ENCODE results near the gene NACA2.
"Not testable (repeated sequence)": the region's sequence is repeated elsewhere in the genome, so short reads cannot be mapped to it uniquely, and the experiment has no call there.

NACA2 gene

DNA sequence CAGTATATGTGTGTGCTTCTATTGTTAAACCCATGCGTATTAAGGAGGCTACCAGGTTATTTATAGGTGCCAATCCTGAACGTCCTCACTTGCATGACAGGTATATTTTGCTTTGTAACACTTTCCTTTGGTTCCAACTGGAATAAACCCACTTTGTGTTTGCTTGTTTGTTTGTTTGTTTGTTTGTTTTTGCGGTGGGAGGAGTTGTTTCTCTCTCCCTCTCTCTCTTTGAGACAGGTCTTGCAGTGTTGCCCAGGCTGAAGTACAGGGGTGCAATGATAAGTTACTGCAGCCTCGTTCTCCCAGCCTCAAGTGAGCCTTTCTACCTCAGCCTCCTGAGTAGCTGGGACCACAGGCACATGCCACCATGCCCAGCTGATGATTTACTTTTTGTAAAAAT lies 28.7 kb downstream of the NACA2 start:
- TF ChIP-seq, protein P1, sequence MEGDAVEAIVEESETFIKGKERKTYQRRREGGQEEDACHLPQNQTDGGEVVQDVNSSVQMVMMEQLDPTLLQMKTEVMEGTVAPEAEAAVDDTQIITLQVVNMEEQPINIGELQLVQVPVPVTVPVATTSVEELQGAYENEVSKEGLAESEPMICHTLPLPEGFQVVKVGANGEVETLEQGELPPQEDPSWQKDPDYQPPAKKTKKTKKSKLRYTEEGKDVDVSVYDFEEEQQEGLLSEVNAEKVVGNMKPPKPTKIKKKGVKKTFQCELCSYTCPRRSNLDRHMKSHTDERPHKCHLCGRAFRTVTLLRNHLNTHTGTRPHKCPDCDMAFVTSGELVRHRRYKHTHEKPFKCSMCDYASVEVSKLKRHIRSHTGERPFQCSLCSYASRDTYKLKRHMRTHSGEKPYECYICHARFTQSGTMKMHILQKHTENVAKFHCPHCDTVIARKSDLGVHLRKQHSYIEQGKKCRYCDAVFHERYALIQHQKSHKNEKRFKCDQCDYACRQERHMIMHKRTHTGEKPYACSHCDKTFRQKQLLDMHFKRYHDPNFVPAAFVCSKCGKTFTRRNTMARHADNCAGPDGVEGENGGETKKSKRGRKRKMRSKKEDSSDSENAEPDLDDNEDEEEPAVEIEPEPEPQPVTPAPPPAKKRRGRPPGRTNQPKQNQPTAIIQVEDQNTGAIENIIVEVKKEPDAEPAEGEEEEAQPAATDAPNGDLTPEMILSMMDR (IDR thresholded peaks at IDR 0.05; ENCODE audit: insufficient read depth, low read depth, low read length, missing control alignments) = no peak

DNA sequence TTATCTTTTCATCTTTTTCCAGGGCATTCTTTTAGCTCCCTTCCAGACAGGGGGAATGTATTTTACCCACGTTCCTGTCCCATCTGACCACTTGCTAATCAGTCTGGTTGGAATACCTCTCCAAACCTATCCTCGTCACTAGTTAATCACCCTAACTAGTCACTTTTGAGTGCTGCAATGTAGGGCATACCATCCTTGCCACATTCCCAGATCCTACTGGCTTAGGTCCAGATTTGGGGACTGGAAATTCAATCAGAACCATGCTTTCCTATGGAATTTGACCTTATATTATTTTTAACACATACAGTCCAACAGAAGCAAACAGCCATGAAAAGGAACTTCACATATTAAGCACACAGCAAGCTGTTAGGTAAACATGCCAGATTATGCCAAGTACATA lies 29.7 kb downstream of the NACA2 start:
- DNase-seq (ENCODE audit: low read depth) = no peak
- H3K4me3 ChIP-seq (ENCODE audit: low read length) = no peak overlapping the region
- TF ChIP-seq, protein P1 (IDR thresholded peaks at IDR 0.05; ENCODE audit: insufficient read depth, low read depth, low read length, missing control alignments) = no peak

More for the DNA sequence above, 28.7 kb downstream of the NACA2 start:
- DNase-seq (ENCODE audit: low read depth) = no peak
- H3K4me3 ChIP-seq (ENCODE audit: low read length) = no peak overlapping the region

DNA sequence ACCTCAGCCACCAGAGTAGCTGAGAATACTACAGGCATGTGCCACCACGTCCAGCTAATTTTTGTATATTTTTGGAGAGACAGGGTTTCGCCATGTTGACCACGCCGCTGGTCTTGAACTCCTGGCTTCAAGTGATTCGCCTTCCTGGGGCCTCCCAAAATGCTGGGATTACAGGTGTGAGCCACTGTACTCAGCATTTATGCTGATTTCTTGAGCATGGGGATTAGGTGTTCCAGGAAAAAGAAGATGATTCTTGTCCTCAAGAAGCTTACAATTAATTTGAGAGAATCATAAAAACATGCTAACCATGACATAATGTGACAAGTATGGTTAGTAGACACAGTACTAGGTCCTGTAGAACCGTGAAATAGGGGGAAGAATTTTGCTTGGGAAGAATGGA lies 30.9 kb downstream of the NACA2 start:
- TF ChIP-seq, protein P1 (IDR thresholded peaks at IDR 0.05; ENCODE audit: insufficient read depth, low read depth, low read length, missing control alignments) = no peak
- no peak for DNase-seq (ENCODE audit: low read depth)
- no peak overlapping the region for H3K4me3 ChIP-seq (ENCODE audit: low read length)

DNA sequence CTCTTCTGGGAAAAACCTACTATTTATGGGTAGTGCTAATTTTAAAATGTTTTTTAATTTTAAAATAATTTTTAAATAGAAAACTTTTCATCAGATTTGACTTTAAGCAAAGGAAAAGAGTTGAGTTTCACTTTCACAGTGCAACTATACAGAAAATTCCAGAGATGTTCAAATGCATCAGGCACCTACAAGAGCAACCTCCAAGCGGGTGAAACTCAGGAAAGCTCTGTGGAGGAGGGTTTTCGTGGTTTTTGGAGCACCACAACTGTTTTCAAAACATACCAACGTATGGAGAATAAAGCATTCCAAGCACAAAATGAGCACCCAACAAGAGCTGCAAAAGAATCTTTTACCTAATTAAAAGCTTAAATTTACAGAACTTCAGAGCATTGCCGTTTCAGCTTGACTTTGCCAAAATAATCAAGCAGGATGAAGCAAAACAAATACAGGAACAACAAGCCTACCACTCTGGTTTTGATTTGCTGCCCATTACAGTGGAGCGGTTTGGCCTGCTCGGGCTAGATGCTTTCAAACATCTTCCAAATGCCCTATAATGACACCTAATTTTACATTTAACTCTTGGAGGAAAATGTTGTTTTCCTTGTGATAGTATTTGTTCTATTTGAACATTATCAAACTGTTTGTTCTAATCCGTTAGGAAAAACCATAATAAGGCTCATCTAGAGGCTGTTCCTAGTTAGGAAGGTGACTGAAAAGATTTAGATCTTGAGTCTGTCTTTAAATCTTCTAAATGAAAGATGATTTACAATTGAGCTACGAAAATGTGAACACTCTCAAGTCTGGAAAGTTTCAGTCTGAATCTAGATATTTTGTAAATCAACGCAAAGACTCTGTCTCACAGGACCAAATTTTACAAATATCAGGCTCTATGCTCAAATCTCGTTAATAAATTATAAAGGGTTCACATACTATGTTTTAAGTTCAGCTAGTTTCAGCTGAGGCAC lies 34.5 kb downstream of the NACA2 start:
- H3K4me3 ChIP-seq (ENCODE audit: low read length) = no peak overlapping the region
- no peak for DNase-seq (ENCODE audit: low read depth)
- TF ChIP-seq, protein P1 (IDR thresholded peaks at IDR 0.05; ENCODE audit: insufficient read depth, low read depth, low read length, missing control alignments) = no peak

DNA sequence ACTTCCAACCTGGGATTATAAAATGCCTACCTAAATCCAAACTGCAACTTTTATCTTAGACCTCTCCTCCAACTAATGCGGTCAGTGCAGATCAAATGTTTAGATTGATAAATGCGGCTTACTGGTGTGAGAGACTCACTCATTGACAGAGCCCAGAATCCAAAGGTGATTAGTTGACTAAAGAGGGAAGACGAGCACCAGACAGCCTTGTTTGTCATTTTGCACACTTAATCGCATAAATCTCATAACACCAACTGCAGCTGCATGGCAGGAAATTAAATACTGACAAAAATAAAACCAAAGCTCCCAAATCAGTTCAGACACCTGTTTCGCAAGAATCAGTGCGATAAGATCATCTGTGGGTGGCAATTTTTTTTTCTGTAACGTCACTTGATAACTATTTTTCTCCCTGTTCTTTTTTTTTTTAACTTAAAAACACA lies 35.9 kb downstream of the NACA2 start:
- TF ChIP-seq, protein P1 (IDR thresholded peaks at IDR 0.05; ENCODE audit: insufficient read depth, low read depth, low read length, missing control alignments) = no peak
- DNase-seq (ENCODE audit: low read depth) = no peak
- no peak overlapping the region for H3K4me3 ChIP-seq (ENCODE audit: low read length)

DNA sequence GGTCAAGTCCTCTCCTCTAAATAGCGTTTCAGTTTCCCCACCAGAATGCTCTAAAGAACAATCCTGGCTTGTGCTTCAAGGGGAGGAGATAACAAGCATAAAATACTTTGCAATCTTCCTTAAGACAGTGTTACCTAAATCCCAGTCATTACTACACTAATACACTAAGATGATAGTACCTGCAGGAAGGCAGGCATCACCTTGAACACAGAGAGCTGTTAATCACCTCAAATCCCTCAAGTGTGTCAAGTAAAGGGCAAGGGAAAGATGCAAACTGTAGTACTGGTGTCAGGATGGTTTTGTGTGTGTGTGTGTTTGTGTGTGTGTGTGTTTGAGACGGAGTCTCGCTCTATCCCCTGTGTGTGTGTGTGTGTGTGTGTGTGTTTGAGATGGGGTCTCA lies 36.8 kb downstream of the NACA2 start:
- DNase-seq (ENCODE audit: low read depth) = no peak
- TF ChIP-seq, protein P1 (IDR thresholded peaks at IDR 0.05; ENCODE audit: insufficient read depth, low read depth, low read length, missing control alignments) = no peak
- no peak overlapping the region for H3K4me3 ChIP-seq (ENCODE audit: low read length)

DNA sequence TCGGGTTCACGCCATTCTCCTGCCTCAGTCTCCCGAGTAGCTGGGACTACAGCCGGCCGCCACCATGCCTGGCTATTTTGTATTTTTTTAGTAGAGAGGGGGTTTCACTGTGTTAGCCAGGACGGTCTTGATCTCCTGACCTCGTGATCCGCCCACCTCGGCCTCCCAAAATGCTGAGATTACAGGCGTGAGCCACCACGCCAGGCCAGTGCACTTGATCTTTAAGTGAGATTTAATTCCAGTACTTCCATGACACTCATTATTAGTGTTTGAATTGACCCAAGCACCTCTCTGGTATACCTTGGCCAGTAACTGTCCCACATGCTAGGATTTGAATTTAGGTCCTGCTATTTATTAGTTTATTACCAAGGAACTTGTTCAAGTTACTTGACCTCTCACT lies 38.5 kb downstream of the NACA2 start:
- H3K4me3 ChIP-seq (ENCODE audit: low read length) = not testable (repeated sequence)

More for the DNA sequence above, 38.5 kb downstream of the NACA2 start:
- DNase-seq (ENCODE audit: low read depth) = not testable (repeated sequence)

Measured in epithelial cell of esophagus (primary cell).